ENCODE measurements around the gene OGFR. TPM values are rescaled to one million over a fixed set of nuclear protein-coding genes. Genes with fewer than 3 reads are reported as not detected.

The OGFR gene
- total RNA-seq, 2 experiments from 2014 or later, result 67.0 to 76.6 TPM

- H3K36me3 Mint-ChIP-seq (ENCODE audit: low read depth), result no peaks in the 10 kb centered on the region
- DNase-seq, result no peak
- ATAC-seq, result no peak
- H3K4me1 Mint-ChIP-seq (ENCODE audit: low read depth), result no peaks in the 10 kb centered on the region
- H3K27ac Mint-ChIP-seq, result no peak overlapping the region
- ChIA-PET POLR2A (no interaction called here), CTCF (no interaction called here)
- H3K27me3 Mint-ChIP-seq (ENCODE audit: low read depth), result no peaks in the 10 kb centered on the region
- no peaks in the 10 kb centered on the region for H3K9me3 Mint-ChIP-seq (ENCODE audit: insufficient read depth)
- no peak overlapping the region for H3K4me3 Mint-ChIP-seq
Observed at GRCh38 chr20:62836967-62837490, 32.4 kb downstream of the OGFR start.

GRCh38 chr20:62837790-62838127 is 33.1 kb downstream of the OGFR start:
- no peak for DNase-seq
- no peak for ATAC-seq
- Mint-ChIP-seq H3K36me3 (ENCODE audit: low read depth) (no peaks in the 10 kb centered on the region), H3K4me3 (no peak overlapping the region), H3K9me3 (ENCODE audit: insufficient read depth) (no peaks in the 10 kb centered on the region), H3K27me3 (ENCODE audit: low read depth) (no peaks in the 10 kb centered on the region), H3K4me1 (ENCODE audit: low read depth) (no peaks in the 10 kb centered on the region), H3K27ac (no peak overlapping the region)
- POLR2A ChIA-PET, result no interaction called here
- CTCF ChIA-PET, result no interaction called here

- no peaks in the 10 kb centered on the region for H3K27me3 Mint-ChIP-seq (ENCODE audit: low read depth)
- H3K4me1 Mint-ChIP-seq (ENCODE audit: low read depth), result no peaks in the 10 kb centered on the region
- ChIA-PET POLR2A (no interaction called here), CTCF (no interaction called here)
- H3K36me3 Mint-ChIP-seq (ENCODE audit: low read depth), result no peaks in the 10 kb centered on the region
- H3K4me3 Mint-ChIP-seq, result no peak overlapping the region
- DNase-seq (no peak), ATAC-seq (no peak)
- no peak overlapping the region for H3K27ac Mint-ChIP-seq
- H3K9me3 Mint-ChIP-seq (ENCODE audit: insufficient read depth), result no peaks in the 10 kb centered on the region
Observed at GRCh38 chr20:62838128-62838891, 33.7 kb downstream of the OGFR start.

GRCh38 chr20:62839261-62839660 is 34.6 kb downstream of the OGFR start:
- no peaks in the 10 kb centered on the region for H3K27me3 Mint-ChIP-seq (ENCODE audit: low read depth)

GRCh38 chr20:62839816-62840215 is 35.2 kb downstream of the OGFR start:
- Mint-ChIP-seq H3K27ac (no peak overlapping the region), H3K9me3 (ENCODE audit: insufficient read depth) (no peaks in the 10 kb centered on the region), H3K36me3 (ENCODE audit: low read depth) (no peaks in the 10 kb centered on the region), H3K4me3 (no peak overlapping the region), H3K4me1 (ENCODE audit: low read depth) (no peaks in the 10 kb centered on the region), H3K27me3 (ENCODE audit: low read depth) (no peaks in the 10 kb centered on the region)
- DNase-seq (no peak), ATAC-seq (no peak)
- ChIA-PET POLR2A (no interaction called here), CTCF (no interaction called here)

More at GRCh38 chr20:62839261-62839660, 34.6 kb downstream of the OGFR start:
- ATAC-seq (no peak), DNase-seq (no peak)
- H3K9me3 Mint-ChIP-seq (ENCODE audit: insufficient read depth), result no peaks in the 10 kb centered on the region
- ChIA-PET POLR2A (no interaction called here), CTCF (no interaction called here)
- no peak overlapping the region for H3K27ac Mint-ChIP-seq
- H3K36me3 Mint-ChIP-seq (ENCODE audit: low read depth), result no peaks in the 10 kb centered on the region
- no peaks in the 10 kb centered on the region for H3K4me1 Mint-ChIP-seq (ENCODE audit: low read depth)
- no peak overlapping the region for H3K4me3 Mint-ChIP-seq

DNA sequence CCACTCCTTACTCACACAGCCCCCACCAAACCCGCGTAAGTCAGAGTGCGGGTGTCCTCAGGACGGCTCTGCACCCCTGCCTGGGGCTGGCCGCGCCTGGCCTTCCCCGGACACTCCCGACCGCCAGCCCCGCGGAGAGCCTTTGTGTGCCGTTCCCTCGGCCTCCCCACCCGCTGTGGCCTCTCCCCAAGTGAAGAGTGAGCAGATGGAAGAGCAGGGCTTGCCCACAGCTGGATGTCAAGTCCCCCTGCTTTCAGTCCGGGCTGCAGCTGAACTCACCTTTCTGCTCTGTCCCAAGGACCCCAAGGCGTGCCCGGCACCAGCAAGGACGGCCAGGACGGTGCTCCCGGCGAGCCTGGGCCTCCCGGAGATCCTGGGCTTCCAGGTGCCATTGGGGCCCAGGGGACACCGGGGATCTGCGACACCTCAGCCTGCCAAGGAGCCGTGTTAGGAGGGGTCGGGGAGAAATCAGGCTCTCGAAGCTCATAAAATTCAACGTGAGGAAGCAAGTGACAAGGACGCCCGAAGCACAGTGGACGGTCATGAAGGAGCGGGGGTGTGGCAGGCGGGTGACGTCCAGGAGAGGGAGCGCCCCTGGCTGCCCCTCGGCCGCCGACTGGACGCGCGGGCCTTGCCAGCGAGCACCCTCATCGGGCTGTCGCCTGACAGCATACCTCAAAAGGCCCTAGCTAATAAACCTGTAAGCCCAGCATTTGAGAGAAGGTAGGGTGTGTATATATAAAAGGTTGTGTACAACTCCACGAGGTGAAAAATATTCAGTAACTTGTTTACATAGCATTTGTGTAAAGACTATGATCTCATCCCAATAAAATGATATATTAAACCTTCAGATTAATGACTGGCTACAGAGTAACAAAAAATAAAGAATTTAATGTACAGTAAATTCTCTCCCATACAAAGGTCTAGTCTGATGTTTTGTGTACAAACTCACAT is 35.9 kb downstream of the OGFR start:
- ATAC-seq (no peak), DNase-seq (no peak)
- H3K36me3 Mint-ChIP-seq (ENCODE audit: low read depth), result peaks cover 2% of the 10 kb centered on the region
- no peaks in the 10 kb centered on the region for H3K4me1 Mint-ChIP-seq (ENCODE audit: low read depth)
- H3K9me3 Mint-ChIP-seq (ENCODE audit: insufficient read depth), result no peaks in the 10 kb centered on the region
- H3K27ac Mint-ChIP-seq, result no peak overlapping the region
- POLR2A ChIA-PET, result no interaction called here
- CTCF ChIA-PET, result interaction anchor here (1.3 kb wide), 1 partner anchor 32 kb away, joined by 3 read pairs; no protein-coding TSS in a partner anchor
- H3K27me3 Mint-ChIP-seq (ENCODE audit: low read depth), result no peaks in the 10 kb centered on the region
- no peak overlapping the region for H3K4me3 Mint-ChIP-seq

DNA sequence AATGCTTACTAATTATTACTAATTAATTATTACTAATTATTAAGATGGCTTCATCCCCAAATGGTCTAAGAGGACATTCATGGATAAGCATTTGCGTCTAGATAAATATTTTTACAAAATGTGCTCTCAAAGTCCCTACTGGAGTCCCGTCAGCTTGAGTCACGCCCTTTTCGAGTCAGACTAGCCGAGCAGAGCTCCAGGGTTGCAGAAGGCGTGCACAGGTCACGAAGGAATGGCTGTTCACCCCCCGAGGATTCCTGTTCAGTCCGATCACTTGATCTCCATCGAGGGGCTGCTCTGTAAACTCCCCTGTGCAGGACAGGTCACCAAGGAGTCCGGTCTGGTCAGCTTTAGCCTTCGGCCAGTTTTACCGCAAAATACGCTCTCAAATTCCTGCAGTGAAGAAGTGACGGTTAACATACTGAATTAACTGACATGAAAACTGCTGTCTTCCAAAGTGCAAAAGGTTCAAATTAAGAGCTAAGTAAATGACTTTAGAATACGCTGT is 37.1 kb downstream of the OGFR start:
- no peak for ATAC-seq
- ChIA-PET POLR2A (no interaction called here), CTCF (interaction anchor here (1.3 kb wide), 1 partner anchor 33 kb away, joined by 3 read pairs; no protein-coding TSS in a partner anchor)
- Mint-ChIP-seq H3K27me3 (ENCODE audit: low read depth) (no peaks in the 10 kb centered on the region), H3K4me1 (ENCODE audit: low read depth) (no peaks in the 10 kb centered on the region), H3K27ac (no peak overlapping the region), H3K9me3 (ENCODE audit: insufficient read depth) (no peaks in the 10 kb centered on the region), H3K4me3 (no peak overlapping the region), H3K36me3 (ENCODE audit: low read depth) (peaks cover 7% of the 10 kb centered on the region)
- DNase-seq, result no peak

DNA sequence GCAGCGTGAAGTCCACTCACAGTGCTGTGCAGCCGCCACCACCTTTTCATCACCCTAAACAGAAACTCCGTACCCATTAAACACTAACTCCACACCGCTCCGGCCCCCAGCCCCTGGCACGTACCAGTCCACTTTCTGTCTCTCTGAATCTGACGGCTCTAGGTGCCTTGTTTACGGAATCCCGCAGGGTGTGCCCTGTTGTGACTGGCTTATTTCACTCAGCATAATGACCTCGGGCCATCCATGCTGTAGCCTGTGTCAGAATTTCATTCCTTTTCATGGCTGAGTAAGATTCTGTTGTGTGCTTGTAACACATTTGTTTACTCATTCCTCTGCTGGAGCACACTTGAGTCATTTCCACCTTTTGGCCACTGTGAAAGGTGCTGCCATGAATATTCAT is 39.0 kb downstream of the OGFR start:
- POLR2A ChIA-PET, result no interaction called here
- Mint-ChIP-seq H3K27me3 (ENCODE audit: low read depth) (no peaks in the 10 kb centered on the region), H3K4me1 (ENCODE audit: low read depth) (no peaks in the 10 kb centered on the region), H3K27ac (no peak overlapping the region), H3K36me3 (ENCODE audit: low read depth) (peaks cover 9% of the 10 kb centered on the region), H3K9me3 (ENCODE audit: insufficient read depth) (no peaks in the 10 kb centered on the region), H3K4me3 (no peak overlapping the region)
- no peak for DNase-seq
- CTCF ChIA-PET, result no interaction called here
- no peak for ATAC-seq

- ChIA-PET CTCF (no interaction called here), POLR2A (no interaction called here)
- H3K27ac Mint-ChIP-seq, result no peak overlapping the region
- no peaks in the 10 kb centered on the region for H3K9me3 Mint-ChIP-seq (ENCODE audit: insufficient read depth)
- H3K4me3 Mint-ChIP-seq, result no peak overlapping the region
- ATAC-seq, result no peak
- H3K36me3 Mint-ChIP-seq (ENCODE audit: low read depth), result peaks cover 9% of the 10 kb centered on the region
- no peaks in the 10 kb centered on the region for H3K27me3 Mint-ChIP-seq (ENCODE audit: low read depth)
- no peaks in the 10 kb centered on the region for H3K4me1 Mint-ChIP-seq (ENCODE audit: low read depth)
- DNase-seq, result no peak
Observed at GRCh38 chr20:62844182-62844581, 39.5 kb downstream of the OGFR start.

- ATAC-seq (no peak), DNase-seq (no peak)
- Mint-ChIP-seq H3K4me3 (no peak overlapping the region), H3K27ac (no peak overlapping the region), H3K9me3 (ENCODE audit: insufficient read depth) (no peaks in the 10 kb centered on the region), H3K36me3 (ENCODE audit: low read depth) (peaks cover 9% of the 10 kb centered on the region), H3K4me1 (ENCODE audit: low read depth) (no peaks in the 10 kb centered on the region), H3K27me3 (ENCODE audit: low read depth) (no peaks in the 10 kb centered on the region)
- CTCF ChIA-PET, result interaction anchor here (2.0 kb wide), 1 partner anchor 37 kb away, joined by 5 read pairs; no protein-coding TSS in a partner anchor
- POLR2A ChIA-PET, result interaction anchor here (0.5 kb wide), 1 partner anchor 76 kb away, joined by 4 read pairs; no protein-coding TSS in a partner anchor
Observed at GRCh38 chr20:62845416-62846160, 41.0 kb downstream of the OGFR start.

GRCh38 chr20:62846166-62846890 is 41.7 kb downstream of the OGFR start:
- ChIA-PET POLR2A (interaction anchor here (0.5 to 0.6 kb wide), 2 partner anchors 75 to 212 kb away, joined by 4 read pairs; no protein-coding TSS in a partner anchor), CTCF (interaction anchor here (1.1 to 2.0 kb wide), 2 partner anchors 38 to 126 kb away, joined by 4 to 5 read pairs; no protein-coding TSS in a partner anchor)
- H3K27ac Mint-ChIP-seq, result no peak overlapping the region
- DNase-seq, result no peak
- H3K4me1 Mint-ChIP-seq (ENCODE audit: low read depth), result no peaks in the 10 kb centered on the region
- H3K36me3 Mint-ChIP-seq (ENCODE audit: low read depth), result peaks cover 9% of the 10 kb centered on the region
- H3K27me3 Mint-ChIP-seq (ENCODE audit: low read depth), result no peaks in the 10 kb centered on the region
- H3K9me3 Mint-ChIP-seq (ENCODE audit: insufficient read depth), result no peaks in the 10 kb centered on the region
- H3K4me3 Mint-ChIP-seq, result no peak overlapping the region
- ATAC-seq, result no peak

Data from activated CD8-positive, alpha-beta T cell treated with anti-CD3 and anti-CD28 coated beads, Interleukin-2, amount 10 ng/mL, durations not matched to agents 7 days and 5 days (primary cell).